K562 (cell line): Measurements from ENCODE around the gene TAF5. TPM values are rescaled to one million over a fixed set of nuclear protein-coding genes. Genes with fewer than 3 reads are reported as not detected.

Experiments
- ATAC-seq: fragments of 200-7000 bp; cut with Tn5 transposase; 3 replicates; pipeline ENCODE4 v1.9.1; 2020; ENCODE audit warnings: moderate library complexity
- BruUV-seq: library from RNA; stranded (reverse); fragments of 400-500 nt; replicated peaks from 2 replicates; lab custom pipeline; 2021; lab: Mats Ljungman, UMichigan
- CTCF ChIA-PET: fragments of 300-600 bp; formaldehyde crosslinking; extraction: SDS; loops from one replicate; lab custom pipeline; 2021; ENCODE audit warnings: low intra/inter-chr PET ratio; lab: Yijun Ruan, JAX
- POLR2A ChIA-PET: fragments of 300-600, 350-650 bp; sonication (Branson Sonifier 250); formaldehyde crosslinking; extraction: SDS; loops from one replicate; lab custom pipeline; 2021; ENCODE audit warnings: antibody characterized with exemption, inconsistent platforms; lab: Yijun Ruan, JAX
- DNase-seq, 4 experiments: peaks; one replicate each; pipeline versions ENCODE4 v3.0.0 to v3.0.0-alpha.2; 2011 to 2018; ENCODE audit warnings: low spot score in 3 of 4, mixed read lengths in 3 of 4; ENCODE audit errors: extremely low read depth in 1 of 4
- FAIRE-seq: peaks from 2 replicates; lab custom pipeline; 2011; peaks lifted over from hg19 to GRCh38; lab: Jason Lieb, UNC
- H2AFZ ChIP-seq: 2 replicates; pipeline ENCODE4 v1.6.0; 2011; ENCODE audit warnings: low read depth, low read length, control low read depth, inconsistent platforms
- H3K27ac ChIP-seq: fragments of 200-600 bp; 3 replicates; pipeline ENCODE4 v1.8.0; 2011; ENCODE audit warnings: low read depth, mild to moderate bottlenecking, control low read depth, inconsistent platforms, low read length, moderate library complexity, mixed read lengths; ENCODE audit errors: extremely low read depth
- H3K27me3 ChIP-seq, 2 experiments: fragments of 300-600 bp in 1 of 2; 2 replicates in 1 of 2; 3 replicates in 1 of 2; pipeline versions ENCODE4 v1.6.0 to v1.8.0; 2011; ENCODE audit warnings: inconsistent platforms in 2 of 2, low read length in 2 of 2, mild to moderate bottlenecking in 1 of 2, mixed read lengths in 1 of 2, moderate library complexity in 1 of 2; ENCODE audit not compliant: control insufficient read depth in 2 of 2, insufficient read depth in 2 of 2
- H3K36me3 ChIP-seq: fragments of 300-600 bp; 3 replicates; pipeline ENCODE4 v1.8.0; 2011; ENCODE audit warnings: mild to moderate bottlenecking, low read length, inconsistent platforms; ENCODE audit not compliant: control insufficient read depth, insufficient read depth
- H3K4me1 ChIP-seq, 2 experiments: fragments of 200-600 bp in 1 of 2; replicated peaks in 1 of 2; 2 replicates in 1 of 2; 3 replicates in 1 of 2; pipeline versions ENCODE4 v1.5.1 to v1.8.0; 2011; ENCODE audit warnings: inconsistent platforms in 2 of 2, low read length in 2 of 2, mild to moderate bottlenecking in 1 of 2, mixed read lengths in 1 of 2, moderate library complexity in 1 of 2; ENCODE audit not compliant: control insufficient read depth in 2 of 2, insufficient read depth in 2 of 2
- H3K4me2 ChIP-seq: 2 replicates; pipeline ENCODE4 v1.6.1; 2011; ENCODE audit warnings: low read length, control low read depth, inconsistent platforms, mixed read lengths; ENCODE audit not compliant: insufficient read depth
- H3K4me3 ChIP-seq: fragments of 200-600 bp; sonication (generic), shearing (Covaris generic); 2 replicates; pipeline ENCODE4 v1.5.1; 2016; ENCODE audit warnings: control low read depth, inconsistent platforms
- H3K79me2 ChIP-seq: fragments of 200-600 bp; 3 replicates; pipeline ENCODE4 v1.8.0; 2011; ENCODE audit warnings: low read length, inconsistent platforms; ENCODE audit not compliant: control insufficient read depth, insufficient read depth
- H3K9ac ChIP-seq, 2 experiments: 2 replicates each; pipeline versions ENCODE4 v1.6.0 to v1.6.1; 2011; ENCODE audit warnings: low read depth in 2 of 2, low read length in 2 of 2, control low read depth in 1 of 2, inconsistent platforms in 1 of 2, mild to moderate bottlenecking in 1 of 2, mixed read lengths in 1 of 2; ENCODE audit not compliant: insufficient read depth in 1 of 2
- H3K9me1 ChIP-seq: one replicate; pipeline ENCODE4 v1.6.0; 2011; ENCODE audit warnings: inconsistent platforms, mild to moderate bottlenecking, low read length, moderate library complexity; ENCODE audit not compliant: control insufficient read depth, insufficient read depth
- H3K9me3 ChIP-seq: replicated peaks from 2 replicates; pipeline ENCODE4 v1.5.1; 2011; ENCODE audit warnings: low read depth, low read length, inconsistent platforms; ENCODE audit not compliant: control insufficient read depth, insufficient read depth
- H4K20me1 ChIP-seq: replicated peaks from 2 replicates; pipeline ENCODE4 v1.6.1; 2011; ENCODE audit warnings: low read length, inconsistent platforms, mixed read lengths; ENCODE audit not compliant: control insufficient read depth, insufficient read depth
- EP400 ChIP-seq: fragments of 450-650 bp; IDR thresholded peaks from 2 replicates; pipeline ENCODE4 v1.6.1; 2017; ENCODE audit warnings: antibody characterized with exemption, mild to moderate bottlenecking, moderate library complexity
- HDAC1 ChIP-seq, 2 experiments: fragments of 450-650 bp; IDR thresholded peaks; 2 replicates each; pipeline ENCODE4 v1.6.1; 2016 to 2017; ENCODE audit warnings: inconsistent platforms in 1 of 2, mild to moderate bottlenecking in 1 of 2, moderate library complexity in 1 of 2
- SREBF1 ChIP-seq: fragments of 150-350 bp; IDR thresholded peaks from 2 replicates; pipeline ENCODE4 v1.6.1; 2014; ENCODE audit warnings: antibody characterized with exemption, low read depth, low read length, borderline replicate concordance
- SRSF9 ChIP-seq: fragments of 200-400 bp; formaldehyde crosslinking; IDR thresholded peaks from 2 replicates; pipeline ENCODE4 v1.6.1; 2017; ENCODE audit warnings: low read depth, low read length, borderline replicate concordance
- U2AF1 ChIP-seq: fragments of 200-400 bp; formaldehyde crosslinking; optimal IDR thresholded peaks from 2 replicates; pipeline ENCODE3; 2017; ENCODE audit warnings: mild to moderate bottlenecking, low read depth, low read length, moderate library complexity
- WGBS: fragments of 100-300 bp; shearing (Covaris generic); methylation state at CpG from one replicate; pipeline ENCODE4 v1.1.6; 2016; ENCODE audit warnings: low coverage, mixed read lengths; ENCODE audit not compliant: insufficient coverage; ENCODE audit errors: missing lambda C conversion rate; 5-methylcytosine and 5-hydroxymethylcytosine counted together
- in situ Hi-C: fragments of 300-500 bp; cut with MboI; formaldehyde crosslinking; loops from 4 replicates; pipeline ENCODE4 v1.15.0; 2018; ENCODE audit warnings: inconsistent platforms, mixed read lengths
- intact Hi-C: fragments of 100-400 bp; cut with micrococcal nuclease; formaldehyde crosslinking; loops from 2 replicates; pipeline ENCODE4 v1.14.2; 2022
- polyA plus RNA-seq, 8 experiments: library from polyadenylated mRNA; depleted of rRNA in 4 of 8; stranded (reverse) in 5 of 8; unstranded in 3 of 8; fragments of >200 nt; fragmentation: Nextera tagmentation in 2 of 8; fragmentation: Illumina TruSeq in 1 of 8; extraction: Ambion mirVana in 2 of 8; extraction: Trizol in 1 of 8; gene quantifications; 2 replicates each; pipeline versions ENCODE4 v1.2.1 to v1.2.3, GENCODE V29; 2011 to 2014; ENCODE audit warnings: inconsistent platforms in 1 of 8, missing spikeins in 1 of 8
- total RNA-seq, 7 experiments: library from RNA; depleted of rRNA in 6 of 7; stranded (reverse); fragments of >200 nt in 6 of 7; fragmentation: Illumina TruSeq in 2 of 7; extraction: Trizol in 2 of 7; gene quantifications; 2 replicates each; pipeline versions ENCODE4 v1.2.1 to v1.2.3, GENCODE V29; 2011 to 2021; ENCODE audit warnings: low replicate concordance in 1 of 7
- TF ChIP-seq, protein P1 (sequence below): sonication (generic); formaldehyde crosslinking; IDR thresholded peaks from 2 replicates; pipeline ENCODE4 v1.8.1; 2023; ENCODE audit warnings: mild to moderate bottlenecking, missing genetic modification reagents, moderate library complexity
- TF ChIP-seq, protein P2 (sequence below), 2 experiments: fragments of 450-650 bp; conservative IDR thresholded peaks; 2 replicates each; pipeline ENCODE4 v1.6.1; 2017; ENCODE audit warnings: mild to moderate bottlenecking in 2 of 2, moderate library complexity in 2 of 2

TAF5 gene
- total and polyA plus RNA-seq, 9 of the 15 experiments (the other 6 are each of a cell fraction or from before 2014, with no cell fraction given), result 4.2 to 11.9 (median 9.3) TPM

DNA sequence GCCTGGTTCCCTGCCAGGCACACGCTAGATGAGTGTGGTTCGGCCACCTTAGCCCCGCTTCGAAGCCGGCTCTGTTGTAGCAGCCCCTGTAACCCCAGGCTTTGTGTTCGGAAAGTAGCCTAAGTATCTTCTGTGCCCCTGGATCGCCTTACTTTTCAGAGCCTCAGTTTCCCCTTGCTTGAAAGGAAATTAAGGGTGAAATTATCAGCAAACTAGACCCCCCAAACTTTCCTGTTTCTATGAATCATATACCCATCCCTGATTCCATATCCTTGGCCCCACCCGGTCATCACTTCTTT is 29.0 kb downstream of the TAF5 start:
- Histone ChIP-seq H3K4me1 (peaks cover 10 to 15% of the 10 kb centered on the region in 2 experiments; a peak in 4 of 5 replicates), H3K4me3 (peak overlapping the region; percentile 74), H3K4me2 (peak overlapping the region; percentile 92), H3K9me3 (no peaks in the 10 kb centered on the region), H3K36me3 (peaks cover 71% of the 10 kb centered on the region), H2AFZ (peak overlapping the region; percentile 63), H3K27ac (peak overlapping the region; percentile 72), H3K9ac (peak overlapping the region; percentile 85 to 94), H4K20me1 (0 out of 2 replicates have a peak, but pooled peaks cover 4% of the 10 kb centered on the region), H3K27me3 (no peaks in the 10 kb centered on the region), H3K79me2 (peaks cover 82% of the 10 kb centered on the region), H3K9me1 (peaks cover 5% of the 10 kb centered on the region)
- TF ChIP-seq U2AF1, result no peak
- peak; percentile 66; the same call in 1 of the 2 replicates for TF ChIP-seq EP400
- no peak for TF ChIP-seq SREBF1
- TF ChIP-seq SRSF9, result no peak
- 0 out of 4 replicates have a peak, but pooled peaks of 1 of the 2 experiments have one; percentile 8 for TF ChIP-seq HDAC1 (IDR thresholded peaks at IDR 0.05)
- TF ChIP-seq, protein P1, sequence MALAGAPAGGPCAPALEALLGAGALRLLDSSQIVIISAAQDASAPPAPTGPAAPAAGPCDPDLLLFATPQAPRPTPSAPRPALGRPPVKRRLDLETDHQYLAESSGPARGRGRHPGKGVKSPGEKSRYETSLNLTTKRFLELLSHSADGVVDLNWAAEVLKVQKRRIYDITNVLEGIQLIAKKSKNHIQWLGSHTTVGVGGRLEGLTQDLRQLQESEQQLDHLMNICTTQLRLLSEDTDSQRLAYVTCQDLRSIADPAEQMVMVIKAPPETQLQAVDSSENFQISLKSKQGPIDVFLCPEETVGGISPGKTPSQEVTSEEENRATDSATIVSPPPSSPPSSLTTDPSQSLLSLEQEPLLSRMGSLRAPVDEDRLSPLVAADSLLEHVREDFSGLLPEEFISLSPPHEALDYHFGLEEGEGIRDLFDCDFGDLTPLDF (CRISPR knock-in tag), result 0 out of 2 replicates have a peak, but pooled peaks have one; percentile 4
- TF ChIP-seq, protein P2, sequence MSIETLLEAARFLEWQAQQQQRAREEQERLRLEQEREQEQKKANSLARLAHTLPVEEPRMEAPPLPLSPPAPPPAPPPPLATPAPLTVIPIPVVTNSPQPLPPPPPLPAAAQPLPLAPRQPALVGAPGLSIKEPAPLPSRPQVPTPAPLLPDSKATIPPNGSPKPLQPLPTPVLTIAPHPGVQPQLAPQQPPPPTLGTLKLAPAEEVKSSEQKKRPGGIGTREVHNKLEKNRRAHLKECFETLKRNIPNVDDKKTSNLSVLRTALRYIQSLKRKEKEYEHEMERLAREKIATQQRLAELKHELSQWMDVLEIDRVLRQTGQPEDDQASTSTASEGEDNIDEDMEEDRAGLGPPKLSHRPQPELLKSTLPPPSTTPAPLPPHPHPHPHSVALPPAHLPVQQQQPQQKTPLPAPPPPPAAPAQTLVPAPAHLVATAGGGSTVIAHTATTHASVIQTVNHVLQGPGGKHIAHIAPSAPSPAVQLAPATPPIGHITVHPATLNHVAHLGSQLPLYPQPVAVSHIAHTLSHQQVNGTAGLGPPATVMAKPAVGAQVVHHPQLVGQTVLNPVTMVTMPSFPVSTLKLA (conservative IDR thresholded peaks at IDR 0.05), result peak; percentile 21 to 68; a peak in 2 of 4 replicates
- intact Hi-C loops, result loop anchor here (5.0 kb wide), 1 partner anchor 44 kb away; the partner anchor contains the start of gene PCGF6
- in situ Hi-C loops, result no loop called here
- FAIRE-seq (no peak), ATAC-seq (peak; percentile 3; the same call in 1 of the 3 replicates), DNase-seq (peak in 3 of 4 experiments; percentile 11 to 14 (median 12))
- WGBS, result 0% methylated on average over 8 of the region's 8 CpGs
- ChIA-PET POLR2A (interaction anchor here (1.7 to 2.0 kb wide), 2 partner anchors 28 to 29 kb away, joined by 4 to 6 read pairs; partner anchors contain the start of gene TAF5), CTCF (no interaction called here)
- BruUV-seq, result TSS peak; percentile 80
